HuH-7 (cell line): ENCODE measurements around the gene TEAD1.
A peak's percentile ranks its signal among the peaks of the same experiment; 100 is the strongest.

ENCODE experiments used
- DNase-seq: peaks from one replicate; pipeline ENCODE4 v3.0.0; 2011; ENCODE audit warnings: low spot score

The TEAD1 gene

DNA sequence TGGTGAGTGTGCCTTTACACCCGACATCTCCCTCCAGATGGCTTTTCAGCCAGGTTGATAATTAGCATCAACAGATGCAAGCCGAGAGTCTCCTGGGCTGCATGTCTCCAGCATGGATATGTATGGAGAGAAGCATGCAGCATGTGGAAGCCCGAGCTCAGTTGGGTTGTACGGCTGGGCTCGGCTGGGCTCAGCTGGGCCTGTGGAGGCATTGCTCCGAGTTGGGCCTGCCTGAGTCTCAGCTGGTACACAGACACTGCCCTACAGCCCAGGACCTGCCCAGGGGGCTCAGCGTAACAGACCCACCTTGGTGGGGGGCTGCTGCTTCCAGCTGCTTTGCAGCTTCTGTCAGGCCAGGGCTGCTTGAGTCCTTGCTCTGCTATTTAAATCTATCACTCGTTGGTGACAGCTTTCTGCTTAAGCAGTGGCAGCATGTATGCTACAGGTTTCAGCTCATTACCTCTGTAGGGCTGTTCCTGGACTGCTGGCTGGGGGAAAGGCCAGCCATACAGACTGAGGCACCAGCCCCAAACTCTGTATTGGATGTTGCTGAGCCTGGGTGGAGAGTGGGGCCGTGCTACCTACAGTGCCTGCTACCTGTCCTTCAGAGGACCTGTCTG, 115.5 kb downstream of the TEAD1 start:
- DNase-seq = no peak

DNA sequence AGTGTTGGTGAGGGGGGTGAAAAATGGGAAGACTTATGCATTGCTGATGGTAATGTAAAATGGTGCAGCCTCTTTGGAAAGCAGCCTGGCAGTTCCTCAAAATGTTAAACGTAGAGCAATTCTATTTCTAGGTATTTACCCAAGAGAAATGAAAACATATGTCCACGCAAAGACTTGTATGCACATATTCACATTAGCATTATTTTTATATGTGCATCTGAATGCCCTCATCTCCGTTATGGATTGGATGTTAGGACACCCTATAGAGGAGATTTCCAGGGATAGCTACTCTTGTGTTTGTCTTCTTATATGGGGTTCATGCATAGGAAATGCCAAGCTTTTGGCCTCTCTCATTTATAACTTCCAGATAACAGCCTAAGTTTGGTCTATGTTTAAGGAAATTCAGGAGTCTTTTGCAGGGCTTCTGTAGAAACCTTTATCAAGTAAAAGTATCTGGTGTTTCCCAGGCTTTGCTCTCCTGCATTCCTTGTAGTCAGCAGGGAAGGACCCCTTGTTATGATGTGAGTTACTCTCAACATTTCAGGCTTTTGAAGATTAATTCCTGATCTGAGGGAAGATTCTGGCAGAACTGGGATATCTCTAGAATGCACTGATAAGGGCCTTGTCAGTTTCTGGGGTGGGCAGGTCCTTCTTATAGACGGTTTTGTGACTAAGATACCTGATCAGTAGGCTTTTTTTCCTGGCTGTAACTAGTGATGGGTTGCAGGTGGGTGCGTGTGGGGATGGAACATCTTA, 116.8 kb downstream of the TEAD1 start:
- no peak for DNase-seq

DNA sequence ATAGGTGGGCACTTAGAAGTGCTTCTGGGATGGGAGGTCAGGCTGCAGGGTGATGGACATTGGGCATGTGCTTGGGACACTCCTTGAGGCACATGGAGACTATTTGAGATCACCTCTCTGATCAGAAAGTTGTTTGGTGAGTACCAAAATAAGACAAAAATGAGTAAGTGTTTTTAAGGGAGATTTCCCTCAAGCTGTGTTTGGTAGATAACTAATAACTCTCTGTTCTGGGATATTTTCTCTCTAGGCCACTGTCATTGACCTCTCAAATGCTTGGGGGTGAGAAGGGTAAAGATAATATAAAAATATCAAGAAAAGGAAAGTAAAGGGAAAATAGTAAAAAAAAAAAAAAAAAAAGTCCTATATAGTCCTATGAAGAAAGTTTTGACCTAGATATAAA, 117.8 kb downstream of the TEAD1 start:
- no peak for DNase-seq

DNA sequence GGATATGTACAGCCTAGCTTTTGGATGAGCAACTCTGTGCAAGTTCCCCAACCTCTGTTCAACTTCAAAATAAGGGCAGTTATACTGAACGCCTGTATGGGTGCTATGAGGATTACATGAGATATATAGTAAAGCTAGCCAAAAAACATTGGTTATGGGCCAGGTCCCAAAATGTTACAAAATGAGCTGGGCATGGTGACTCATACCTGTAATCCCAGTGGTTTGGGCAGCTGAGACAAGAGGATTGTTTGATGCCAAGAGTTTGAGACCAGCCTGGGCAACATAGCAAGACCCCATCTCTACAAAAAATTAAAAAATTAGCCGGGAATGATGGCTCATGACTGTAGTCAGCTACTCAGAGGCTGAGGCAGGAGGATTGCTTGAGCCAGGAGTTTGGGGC, 118.4 kb downstream of the TEAD1 start:
- no peak for DNase-seq

DNA sequence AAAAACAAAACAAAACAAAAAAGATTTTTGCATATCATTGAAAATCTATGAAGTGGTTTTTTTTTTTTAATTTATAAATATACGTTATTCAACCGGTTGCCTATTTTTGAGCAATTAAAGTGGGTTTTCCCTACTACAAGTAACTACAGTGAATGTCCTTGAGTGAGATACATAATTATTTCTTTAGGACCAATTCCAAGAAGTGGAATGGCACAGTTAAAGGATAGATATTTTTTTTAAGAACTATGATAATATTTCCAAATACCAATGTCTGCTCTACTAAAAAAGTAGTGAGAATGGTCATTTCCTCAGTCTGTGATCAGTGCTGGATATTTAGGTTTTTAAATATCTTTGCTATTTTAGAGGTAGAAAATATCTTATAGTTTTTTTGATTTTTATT, 118.8 kb downstream of the TEAD1 start:
- no peak for DNase-seq

DNA sequence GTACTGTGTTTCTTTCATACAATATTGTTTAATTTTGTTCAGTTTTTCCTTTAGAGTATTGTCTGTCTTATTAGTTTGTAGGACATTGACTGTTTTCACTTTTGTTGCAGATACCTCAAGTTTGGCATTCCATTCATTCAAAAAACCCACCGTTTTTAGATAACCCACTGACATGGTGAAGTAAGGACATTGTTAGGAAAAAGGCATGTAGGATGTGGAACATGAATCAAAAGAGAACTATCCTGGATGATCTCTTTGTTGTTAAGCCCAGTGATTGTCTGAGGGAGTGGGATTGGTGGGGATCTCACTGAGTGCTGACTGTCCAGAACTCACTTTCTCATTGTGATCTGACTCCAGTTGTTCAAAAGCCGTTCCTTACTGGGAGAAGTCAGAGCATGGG, 119.3 kb downstream of the TEAD1 start:
- DNase-seq = no peak

DNA sequence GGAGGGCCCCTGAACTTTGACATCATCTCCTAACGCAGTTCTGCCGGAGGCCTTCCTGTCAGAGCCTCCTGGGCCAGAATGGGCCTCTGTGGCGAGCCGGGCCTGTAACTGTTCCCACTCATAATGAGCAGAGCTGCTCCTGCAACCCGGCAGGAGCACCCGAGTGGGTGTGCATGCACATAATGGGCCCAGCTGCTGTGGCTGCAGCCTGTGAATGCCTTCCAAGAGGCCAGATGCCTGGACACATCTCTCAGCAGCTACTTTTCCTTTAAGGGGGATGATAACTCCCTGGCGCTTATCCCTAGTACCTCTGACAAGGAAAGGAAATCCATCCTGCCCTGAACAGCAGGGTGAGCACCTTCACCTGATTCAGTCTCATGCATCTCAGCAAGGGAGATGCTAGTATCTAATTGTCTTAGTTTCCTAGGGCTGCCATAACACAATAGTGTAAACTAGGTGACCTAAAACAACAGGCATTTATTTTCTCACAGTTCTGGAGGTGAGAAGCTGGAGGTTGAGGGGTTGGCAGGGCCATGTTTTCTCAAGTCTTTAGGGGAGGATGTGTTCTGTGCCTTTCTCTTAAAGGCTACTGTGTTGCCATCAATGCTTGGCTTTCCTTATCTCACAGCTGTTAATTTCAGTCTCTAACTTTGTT, 120.5 kb downstream of the TEAD1 start:
- no peak for DNase-seq

DNA sequence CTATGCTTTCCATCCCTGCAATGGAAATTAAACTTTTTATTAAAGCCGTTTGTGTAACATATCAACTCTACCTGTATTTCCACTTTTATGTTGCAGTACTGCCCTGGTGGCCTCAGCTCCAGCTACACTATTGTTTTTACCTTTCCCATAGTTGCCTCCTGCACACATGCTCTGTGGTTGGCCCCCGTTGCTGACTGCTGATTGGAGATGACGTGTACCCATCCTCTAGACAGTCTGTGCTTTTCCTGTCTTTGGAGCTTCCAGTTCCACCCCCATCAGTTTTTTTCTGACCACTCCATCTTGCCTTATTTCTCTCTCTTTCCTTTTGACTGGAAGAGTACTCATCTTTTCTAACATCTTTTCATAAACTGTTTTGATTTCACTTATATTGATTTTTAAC, 123.8 kb downstream of the TEAD1 start:
- DNase-seq = no peak

DNA sequence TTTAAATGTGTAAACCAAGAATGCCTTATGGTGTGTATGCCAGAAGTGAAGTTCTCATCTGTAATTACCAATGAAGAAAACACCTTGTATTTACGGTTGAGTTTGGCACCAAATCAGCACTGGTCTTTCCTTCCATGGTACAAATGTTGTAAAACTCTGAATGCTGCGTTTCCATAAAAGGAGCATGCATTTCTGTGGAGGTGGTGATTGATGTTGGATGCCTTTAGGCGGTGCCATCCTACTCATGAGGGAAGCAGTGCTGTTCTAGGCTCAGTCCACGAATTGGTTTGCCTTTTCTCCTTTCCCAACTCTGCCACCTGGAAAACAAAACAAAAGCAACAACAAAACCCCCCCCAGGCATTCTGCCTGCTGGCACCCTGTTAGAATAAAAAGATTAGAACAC, 124.4 kb downstream of the TEAD1 start:
- no peak for DNase-seq

DNA sequence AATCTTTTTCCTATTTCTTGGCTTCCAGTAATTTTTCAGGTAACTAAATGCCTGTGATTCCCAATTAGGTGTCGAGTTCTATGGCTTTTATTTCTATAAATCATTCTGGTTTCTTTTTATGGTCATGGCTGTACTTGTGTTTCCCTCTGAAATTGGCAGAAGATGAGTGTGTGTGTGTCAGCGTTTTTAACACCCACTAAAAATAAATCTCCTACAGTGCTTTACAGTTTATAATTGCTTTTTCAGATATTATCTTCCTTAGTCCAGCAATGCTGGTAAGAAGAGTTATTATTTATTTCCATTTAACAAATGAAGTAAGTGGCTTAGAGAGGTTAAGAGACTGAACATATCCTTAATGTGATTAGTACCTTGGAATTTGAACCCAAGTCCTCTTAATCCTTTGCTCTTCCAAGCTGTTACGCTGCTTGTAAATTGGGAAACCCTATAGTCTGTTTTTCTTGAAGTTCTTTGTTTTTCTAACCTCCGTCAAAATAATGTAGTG, 125.2 kb downstream of the TEAD1 start:
- no peak for DNase-seq

DNA sequence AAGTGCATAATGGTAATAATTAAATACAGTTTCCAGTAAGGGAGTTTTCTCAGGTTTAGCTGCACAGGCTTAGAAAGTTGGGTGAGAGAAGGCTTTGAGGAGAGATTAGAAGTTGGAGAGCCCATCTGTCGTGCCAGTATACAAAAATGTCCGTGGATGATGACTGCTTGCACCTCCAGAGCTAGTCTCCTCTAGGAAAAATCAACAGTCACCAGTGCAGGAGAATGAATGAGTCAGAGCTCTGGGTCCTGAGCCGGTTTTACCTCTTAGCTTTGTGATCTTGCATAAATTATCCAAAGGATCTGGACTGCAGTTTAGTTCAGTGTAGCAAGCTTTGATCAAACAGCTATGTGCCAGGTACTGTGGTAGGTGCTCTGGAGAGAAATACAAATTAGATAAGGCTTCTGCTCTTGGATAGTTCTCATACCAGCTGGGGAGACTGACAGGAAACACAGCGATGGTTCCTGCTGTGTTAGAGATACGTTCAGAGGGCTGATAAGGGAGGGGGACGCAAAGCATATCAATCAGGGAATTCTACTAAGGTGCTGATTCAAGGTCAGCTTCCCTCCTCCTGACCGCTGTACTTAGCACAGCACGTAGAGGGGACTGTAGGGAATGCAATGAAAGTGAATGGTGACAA, 125.9 kb downstream of the TEAD1 start:
- DNase-seq = peak; percentile 28

DNA sequence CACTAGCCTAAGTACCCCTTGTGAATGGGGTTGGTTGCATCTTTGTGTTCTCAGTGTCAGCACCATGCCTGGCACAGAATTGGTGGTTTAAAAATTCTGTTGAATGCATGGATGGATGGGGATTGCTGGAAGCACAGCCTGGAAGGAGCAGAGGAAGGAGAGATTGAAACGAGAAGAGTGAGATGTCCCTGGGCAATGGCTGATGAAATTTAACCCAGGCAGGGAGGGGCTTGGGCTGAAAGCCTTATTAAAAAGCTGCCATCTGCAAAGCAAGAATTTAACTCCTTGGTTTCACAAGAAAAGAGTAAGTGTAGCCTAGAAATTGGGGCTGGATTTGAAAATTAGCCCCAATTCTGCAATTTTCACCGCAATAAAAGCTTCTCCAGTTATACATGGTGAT, 126.7 kb downstream of the TEAD1 start:
- DNase-seq = no peak

DNA sequence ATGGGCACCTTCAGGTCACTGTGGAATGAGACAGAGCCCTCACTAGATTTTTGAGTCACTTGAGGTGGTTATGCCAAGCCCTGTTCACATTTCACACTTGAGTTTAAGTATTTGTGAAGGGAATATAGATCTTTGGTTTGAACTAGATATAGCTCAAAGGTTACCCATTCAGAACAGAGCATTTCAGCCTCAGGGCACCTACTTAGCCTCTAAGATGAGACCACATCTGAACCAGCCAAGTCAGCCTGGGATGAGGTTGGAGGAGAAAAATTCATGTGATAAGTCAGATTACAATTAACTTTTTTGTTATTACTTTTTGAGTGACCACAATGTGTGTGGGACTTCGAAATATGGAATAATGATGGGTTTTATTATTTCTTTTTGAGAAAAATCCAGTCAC, 127.8 kb downstream of the TEAD1 start:
- no peak for DNase-seq

DNA sequence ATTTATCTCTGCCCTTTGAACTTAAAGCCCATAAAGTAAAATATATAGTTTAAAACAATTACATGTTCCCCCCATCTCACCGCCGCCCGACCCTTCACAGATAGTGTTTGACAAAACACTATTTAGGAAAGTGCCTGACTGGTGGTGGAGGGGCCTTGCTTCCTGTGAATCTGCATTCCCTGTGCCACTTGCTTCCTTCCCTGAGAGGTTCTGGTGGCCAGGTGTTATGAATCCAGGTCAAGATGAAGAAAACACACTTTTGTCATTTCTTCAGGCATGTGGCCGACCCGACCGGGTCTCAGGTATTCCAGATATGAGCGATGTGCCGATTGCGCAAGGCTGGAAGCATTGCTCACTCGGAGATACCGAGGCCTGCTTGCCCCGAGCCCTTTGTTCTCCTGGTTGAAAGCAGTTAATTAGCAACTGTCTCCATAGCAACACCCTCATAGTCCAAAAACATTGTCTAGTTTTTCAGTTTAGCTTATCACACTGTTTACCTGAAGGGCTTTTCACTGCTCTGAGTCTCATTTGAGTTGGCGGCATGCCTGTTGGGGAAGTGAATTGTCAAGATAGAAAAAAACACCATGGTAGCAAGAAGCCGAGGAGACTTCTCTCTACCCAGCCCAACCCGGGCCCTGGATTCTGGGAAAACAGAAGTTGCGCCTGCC, 128.3 kb downstream of the TEAD1 start:
- peak; percentile 78 for DNase-seq

DNA sequence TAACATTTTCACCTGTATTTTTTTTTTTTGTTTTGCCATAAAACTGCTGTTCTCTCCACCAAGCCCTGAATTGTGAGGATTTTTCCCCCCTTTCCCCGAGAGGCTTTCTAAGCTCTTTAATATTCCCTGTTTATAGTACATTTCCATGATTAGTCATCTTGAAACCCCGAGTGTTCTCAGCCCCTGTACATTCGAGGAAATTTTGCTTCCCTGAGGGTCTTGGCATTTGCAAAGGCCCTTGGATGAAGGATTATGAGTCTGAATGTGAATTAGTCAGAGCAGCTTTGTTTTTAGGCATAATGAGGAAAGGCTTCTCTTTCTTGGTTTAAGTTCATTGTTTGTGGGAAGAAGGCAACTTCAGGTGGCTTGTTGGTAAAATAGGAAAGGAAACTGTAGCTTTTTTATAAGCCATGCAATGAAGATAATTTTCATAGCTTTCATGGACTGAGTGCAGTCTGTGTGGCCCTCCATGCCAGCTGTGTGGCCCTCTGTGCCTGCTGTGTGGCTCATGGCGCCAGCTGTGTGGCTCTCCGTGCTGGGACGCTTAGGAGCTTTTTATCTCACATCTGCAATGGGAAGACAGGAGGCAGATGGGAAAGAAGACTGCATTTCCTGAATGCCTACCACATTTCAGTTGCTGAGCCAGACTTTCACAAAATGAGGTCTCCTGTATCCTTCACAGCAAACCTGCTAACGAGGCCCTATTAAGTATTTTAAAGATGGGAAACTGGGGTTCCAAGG, 129.0 kb downstream of the TEAD1 start:
- no peak for DNase-seq

DNA sequence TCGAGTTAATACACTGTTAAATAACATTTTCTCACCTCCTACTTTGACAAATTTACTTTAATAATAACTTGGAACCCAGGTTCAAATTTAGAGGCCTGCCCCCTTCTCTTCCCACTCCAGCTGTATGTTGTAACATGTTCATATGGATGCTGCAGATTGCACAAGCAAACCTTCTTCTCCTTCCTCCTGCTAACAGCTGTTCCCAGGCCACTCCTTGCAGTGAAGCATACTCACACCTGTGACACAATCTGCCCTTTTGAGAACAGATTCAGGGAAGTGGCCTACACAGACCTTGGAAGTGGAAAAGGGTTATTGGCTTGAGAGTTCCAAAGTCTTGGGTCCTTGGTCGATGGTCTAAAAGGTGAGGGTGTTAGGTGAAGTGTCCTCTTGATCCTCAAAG, 131.9 kb downstream of the TEAD1 start:
- no peak for DNase-seq

DNA sequence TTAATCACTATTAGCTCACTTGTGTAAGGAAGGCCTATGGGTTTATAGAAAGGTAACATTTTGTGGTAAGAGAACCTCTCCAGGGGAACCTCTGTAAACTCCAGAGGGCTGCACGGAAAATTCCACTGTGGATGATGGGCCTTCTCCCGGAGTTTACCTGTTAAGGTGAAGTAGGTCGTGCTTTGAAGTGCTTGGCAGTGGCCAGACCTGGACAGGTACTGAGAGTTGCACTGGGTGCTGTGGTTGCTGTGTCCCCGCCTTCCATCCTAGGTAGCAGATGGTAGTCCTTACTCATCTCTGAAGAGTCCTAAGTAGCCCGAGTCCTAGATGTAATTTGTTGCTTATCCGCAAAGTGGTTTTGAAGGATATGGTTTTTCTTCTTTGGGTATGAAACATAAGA, 133.4 kb downstream of the TEAD1 start:
- no peak for DNase-seq

DNA sequence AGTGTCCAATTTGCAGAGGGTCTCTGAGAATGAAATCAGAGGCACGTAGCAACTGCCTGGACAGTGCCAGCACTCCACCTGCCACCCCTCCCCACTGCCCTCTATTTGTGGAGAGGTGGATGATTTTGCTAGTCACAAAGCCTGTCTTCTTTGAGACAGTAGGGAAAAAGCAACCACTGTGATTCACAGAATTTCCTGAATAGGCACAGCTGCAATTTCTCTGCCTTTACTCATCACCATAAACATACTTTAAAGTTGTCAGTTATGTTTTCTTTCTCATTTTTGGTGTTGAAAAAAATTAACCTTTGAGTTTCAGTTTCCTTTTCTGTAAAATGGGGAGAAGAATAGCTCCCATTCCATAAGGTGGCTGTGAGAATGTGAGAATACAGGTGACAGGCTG, 134.3 kb downstream of the TEAD1 start:
- no peak for DNase-seq

DNA sequence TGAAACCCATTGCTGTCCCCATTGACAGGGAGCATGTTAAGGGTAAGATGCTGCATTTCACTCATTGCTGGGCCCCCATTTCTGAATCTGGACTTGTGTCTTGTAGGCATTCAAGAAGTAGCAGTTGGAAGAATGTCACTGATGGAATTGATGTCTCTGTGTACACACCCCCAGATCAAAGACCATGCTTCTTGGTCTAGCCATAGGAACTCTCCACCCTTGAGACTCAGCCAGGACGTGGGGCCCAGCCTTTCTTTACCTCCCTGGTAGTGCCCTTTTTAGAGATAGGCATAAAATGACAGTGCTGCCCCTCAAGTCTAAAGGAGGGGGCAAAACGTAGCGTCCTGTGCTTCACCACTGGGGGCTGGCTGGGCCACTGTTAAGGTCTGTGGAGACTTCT, 135.1 kb downstream of the TEAD1 start:
- DNase-seq = no peak

DNA sequence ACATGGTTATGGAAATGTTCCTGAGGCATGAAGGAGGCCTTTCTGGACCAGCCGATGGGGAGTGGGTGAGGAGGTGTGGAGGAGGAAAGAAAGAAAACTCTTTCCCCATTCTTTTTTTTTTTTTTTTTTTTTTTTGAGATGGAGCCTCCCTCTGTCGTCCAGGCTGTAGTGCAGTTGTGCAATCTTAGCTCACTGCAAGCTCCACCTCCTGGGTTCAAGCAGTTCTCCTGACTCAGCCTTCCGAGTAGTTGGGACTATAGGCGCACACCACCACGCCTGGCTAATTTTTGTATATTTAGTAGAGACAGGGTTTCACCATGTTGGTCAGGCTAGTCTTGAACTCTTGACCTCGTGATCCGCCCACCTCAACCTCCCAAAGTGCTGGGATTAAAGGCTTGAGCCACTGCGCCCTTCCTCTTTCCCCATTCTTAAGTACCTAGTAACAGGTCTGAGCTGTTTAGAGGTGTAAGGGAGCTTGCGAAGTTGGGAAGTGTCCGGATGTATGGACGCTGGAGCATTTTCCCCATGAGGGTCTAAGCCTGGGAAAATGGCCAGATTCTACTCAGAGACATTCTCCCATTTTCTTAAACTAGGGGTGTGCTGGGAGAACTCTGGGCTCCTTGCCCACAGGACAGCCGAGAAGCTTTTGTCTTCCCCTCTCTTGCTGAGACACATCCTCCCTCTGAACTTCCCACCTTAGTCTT, 135.8 kb downstream of the TEAD1 start:
- DNase-seq = no peak

DNA sequence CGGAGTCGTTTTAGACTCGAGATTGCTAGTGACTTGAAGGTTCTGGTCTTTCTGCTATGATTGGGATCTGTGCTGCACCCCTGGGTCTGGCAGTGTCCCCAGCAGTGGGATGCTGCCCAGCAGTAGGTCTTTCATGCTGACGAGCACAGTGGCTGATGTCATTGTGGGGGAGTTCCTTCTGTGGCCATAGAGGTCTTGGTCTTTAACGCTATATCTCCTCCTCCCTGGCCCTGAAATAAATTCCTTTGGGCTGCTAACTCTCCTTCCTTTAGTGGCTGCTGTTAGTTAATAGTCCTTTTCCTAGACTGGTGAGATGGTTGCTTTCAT, 136.3 kb downstream of the TEAD1 start:
- no peak for DNase-seq
